Liver (tissue), 9 donors: ENCODE measurements around the gene RTEL1. TPM values are rescaled to one million over a fixed set of nuclear protein-coding genes. Genes with fewer than 3 reads are reported as not detected.

Source experiments
- DNase-seq: peaks from one replicate; pipeline ENCODE4 v3.0.0-alpha.2; 2017; ENCODE audit warnings: low spot score
- H3K27ac ChIP-seq, 2 donors: one replicate each; pipeline ENCODE4 v1.7.0; 2013; ENCODE audit warnings: inconsistent platforms in 2 of 2, low read length in 2 of 2, control low read depth in 1 of 2, low read depth in 1 of 2, mild to moderate bottlenecking in 1 of 2
- H3K27me3 ChIP-seq, 4 donors: one replicate each; pipeline versions ENCODE4 v1.6.1 to v1.7.0; 2013; ENCODE audit warnings: low read length in 3 of 4, inconsistent platforms in 1 of 4, mild to moderate bottlenecking in 1 of 4, moderate library complexity in 1 of 4; ENCODE audit not compliant: control insufficient read depth in 4 of 4, insufficient read depth in 4 of 4
- H3K36me3 ChIP-seq, 4 donors: one replicate each; pipeline versions ENCODE4 v1.6.1 to v1.7.0; 2013; ENCODE audit warnings: low read length in 3 of 4, mild to moderate bottlenecking in 3 of 4, low read depth in 1 of 4, moderate library complexity in 1 of 4; ENCODE audit not compliant: control insufficient read depth in 4 of 4, insufficient read depth in 3 of 4
- H3K4me1 ChIP-seq, 4 donors: one replicate each; pipeline versions ENCODE4 v1.6.1 to v1.7.0; 2013; ENCODE audit warnings: low read length in 3 of 4, mild to moderate bottlenecking in 3 of 4, moderate library complexity in 1 of 4; ENCODE audit not compliant: control insufficient read depth in 4 of 4, insufficient read depth in 4 of 4
- H3K4me3 ChIP-seq, 3 donors: one replicate each; pipeline versions ENCODE4 v1.6.1 to v1.7.0; 2013; ENCODE audit warnings: low read length in 3 of 3, control low read depth in 1 of 3, low read depth in 1 of 3, mild to moderate bottlenecking in 1 of 3
- H3K9ac ChIP-seq, 2 donors: one replicate each; pipeline ENCODE4 v1.7.0; 2013; ENCODE audit warnings: low read length in 2 of 2, mild to moderate bottlenecking in 2 of 2, moderate library complexity in 2 of 2, control low read depth in 1 of 2, low read depth in 1 of 2
- H3K9me3 ChIP-seq, 4 donors: one replicate each; pipeline versions ENCODE4 v1.6.1 to v1.7.0; 2013; ENCODE audit warnings: low read length in 3 of 4; ENCODE audit not compliant: control insufficient read depth in 4 of 4
- ATF3 ChIP-seq: IDR thresholded peaks from 2 replicates; pipeline ENCODE4 v1.6.1; 2016; ENCODE audit warnings: antibody characterized with exemption
- CTCF ChIP-seq: fragments of 150-350 bp; IDR thresholded peaks from 2 replicates; pipeline ENCODE4 v1.5.1; 2017; ENCODE audit warnings: improper control_type of control experiment, low read depth, low read length; ENCODE audit not compliant: missing input control
- FOXA1 ChIP-seq: IDR thresholded peaks from 2 replicates; pipeline ENCODE4 v1.6.1; 2016; ENCODE audit warnings: antibody characterized with exemption
- FOXA2 ChIP-seq: IDR thresholded peaks from 2 replicates; pipeline ENCODE4 v1.6.1; 2016; ENCODE audit warnings: antibody characterized with exemption
- HNF4A ChIP-seq, 2 donors: conservative IDR thresholded peaks; 2 replicates each; pipeline ENCODE4 v1.6.1; 2016; ENCODE audit warnings: antibody characterized with exemption in 2 of 2, mild to moderate bottlenecking in 2 of 2
- HNF4G ChIP-seq: IDR thresholded peaks from 2 replicates; pipeline ENCODE4 v1.6.1; 2016; ENCODE audit warnings: antibody characterized with exemption
- JUND ChIP-seq, 2 donors: IDR thresholded peaks; 2 replicates each; pipeline ENCODE4 v1.6.1; 2016; ENCODE audit warnings: antibody characterized with exemption in 2 of 2
- MAX ChIP-seq: IDR thresholded peaks from 2 replicates; pipeline ENCODE4 v1.6.1; 2016; ENCODE audit warnings: antibody characterized with exemption
- REST ChIP-seq: IDR thresholded peaks from 2 replicates; pipeline ENCODE4 v1.6.1; 2016; ENCODE audit warnings: antibody characterized with exemption, mild to moderate bottlenecking
- RXRA ChIP-seq, 2 donors: IDR thresholded peaks; 2 replicates each; pipeline ENCODE4 v1.6.1; 2017 to 2018; ENCODE audit warnings: antibody characterized with exemption in 2 of 2, mild to moderate bottlenecking in 1 of 2
- SP1 ChIP-seq: IDR thresholded peaks from 2 replicates; pipeline ENCODE4 v1.6.1; 2018; ENCODE audit warnings: antibody characterized with exemption, mild to moderate bottlenecking
- TAF1 ChIP-seq: conservative IDR thresholded peaks from 2 replicates; pipeline ENCODE4 v1.6.1; 2016; ENCODE audit warnings: antibody characterized with exemption, mild to moderate bottlenecking
- YY1 ChIP-seq: IDR thresholded peaks from 2 replicates; pipeline ENCODE4 v1.6.1; 2016; ENCODE audit warnings: antibody characterized with exemption, mild to moderate bottlenecking
- ZBTB33 ChIP-seq: IDR thresholded peaks from 2 replicates; pipeline ENCODE4 v1.6.1; 2016; ENCODE audit warnings: antibody characterized with exemption
- WGBS: extraction: QIAGEN DNeasy Blood & Tissue Kit; methylation state at CpG from one replicate; pipeline ENCODE4 v1.1.7; 2013; 5-methylcytosine and 5-hydroxymethylcytosine counted together
- polyA plus RNA-seq, 2 donors: library from polyadenylated mRNA; stranded (reverse) in 1 of 2; unstranded in 1 of 2; fragments of 200-250 nt in 1 of 2; fragments of >200 nt in 1 of 2; fragmentation: Nextera tagmentation in 1 of 2; extraction: Ambion mirVana in 1 of 2; gene quantifications; one replicate each; pipeline versions ENCODE4 v1.2.1 to v1.2.3, GENCODE V29; 2013 to 2015
- total RNA-seq, 2 donors: library from RNA; depleted of rRNA; stranded (reverse); fragments of >200 nt; gene quantifications; one replicate each; pipeline ENCODE4 v1.2.3, GENCODE V29; 2014
- donor health status: healthy.
- donor health status: healthy.
- donor health status: healthy.
- donor health status: healthy.
- donor health status: healthy.

The RTEL1 gene
- total and polyA plus RNA-seq, 4 donors, result 3.7 to 16.9 (median 7.4) TPM

- Histone ChIP-seq H3K27me3 (no peaks in the 10 kb centered on the region), H3K4me3 (no peak overlapping the region), H3K36me3 (peaks cover 0 to 25% (median 9%) of the 10 kb centered on the region in 4 donors), H3K9ac (no peak overlapping the region), H3K9me3 (no peaks in the 10 kb centered on the region), H3K27ac (no peak overlapping the region), H3K4me1 (peaks cover 3 to 18% (median 13%) of the 10 kb centered on the region in 4 donors)
- TF ChIP-seq YY1, result no peak
- no peak for TF ChIP-seq FOXA1
- TF ChIP-seq TAF1, result no peak
- TF ChIP-seq JUND (IDR thresholded peaks at IDR 0.05), result no peak
- no peak for TF ChIP-seq RXRA (IDR thresholded peaks at IDR 0.05)
- no peak for TF ChIP-seq REST
- no peak for TF ChIP-seq CTCF
- no peak for TF ChIP-seq MAX
- no peak for TF ChIP-seq FOXA2
- no peak for TF ChIP-seq ATF3
- no peak for TF ChIP-seq SP1
- TF ChIP-seq HNF4G, result no peak
- TF ChIP-seq HNF4A (conservative IDR thresholded peaks at IDR 0.05), result no peak
- 92% methylated on average over 15 of the region's 15 CpGs for WGBS
- no peak for DNase-seq
These were observed 45.4 kb downstream of the RTEL1 start for GRCh38 chr20:63703471-63703975.

GRCh38 chr20:63703976-63704748 is 46.0 kb downstream of the RTEL1 start:
- no peak overlapping the region for H3K9ac ChIP-seq
- peaks cover 0 to 25% (median 9%) of the 10 kb centered on the region in 4 donors for H3K36me3 ChIP-seq
- TF ChIP-seq REST (no peak), FOXA2 (no peak), ATF3 (no peak), JUND (IDR thresholded peaks at IDR 0.05) (no peak), CTCF (no peak), SP1 (no peak), HNF4A (conservative IDR thresholded peaks at IDR 0.05) (no peak), RXRA (IDR thresholded peaks at IDR 0.05) (no peak), ZBTB33 (no peak)
- no peak for DNase-seq
- H3K4me1 ChIP-seq, result peaks cover 5 to 24% (median 20%) of the 10 kb centered on the region in 4 donors
- H3K27ac ChIP-seq, result no peak overlapping the region
- H3K27me3 ChIP-seq, result no peaks in the 10 kb centered on the region
- 91% methylated on average over 11 of the region's 11 CpGs for WGBS
- H3K9me3 ChIP-seq, result no peaks in the 10 kb centered on the region
- H3K4me3 ChIP-seq, result no peak overlapping the region
